Choroid plexus epithelial cell (primary cell): ENCODE results near the gene AKAP9.

ENCODE experiments used
- DNase-seq: peaks from one replicate; pipeline ENCODE4 v3.0.0-alpha.2; 2010; ENCODE audit warnings: low read depth
- H3K4me3 ChIP-seq: 2 replicates; pipeline ENCODE4 v1.5.1; 2011; ENCODE audit warnings: low read depth, mild to moderate bottlenecking, control low read depth, low read length, moderate library complexity
- TF ChIP-seq, protein P1 (sequence below): conservative IDR thresholded peaks from 2 replicates; pipeline ENCODE4 v1.5.1; 2011; ENCODE audit warnings: low read depth, mild to moderate bottlenecking, control low read depth, inconsistent platforms, low read length, moderate library complexity

The AKAP9 gene

DNA sequence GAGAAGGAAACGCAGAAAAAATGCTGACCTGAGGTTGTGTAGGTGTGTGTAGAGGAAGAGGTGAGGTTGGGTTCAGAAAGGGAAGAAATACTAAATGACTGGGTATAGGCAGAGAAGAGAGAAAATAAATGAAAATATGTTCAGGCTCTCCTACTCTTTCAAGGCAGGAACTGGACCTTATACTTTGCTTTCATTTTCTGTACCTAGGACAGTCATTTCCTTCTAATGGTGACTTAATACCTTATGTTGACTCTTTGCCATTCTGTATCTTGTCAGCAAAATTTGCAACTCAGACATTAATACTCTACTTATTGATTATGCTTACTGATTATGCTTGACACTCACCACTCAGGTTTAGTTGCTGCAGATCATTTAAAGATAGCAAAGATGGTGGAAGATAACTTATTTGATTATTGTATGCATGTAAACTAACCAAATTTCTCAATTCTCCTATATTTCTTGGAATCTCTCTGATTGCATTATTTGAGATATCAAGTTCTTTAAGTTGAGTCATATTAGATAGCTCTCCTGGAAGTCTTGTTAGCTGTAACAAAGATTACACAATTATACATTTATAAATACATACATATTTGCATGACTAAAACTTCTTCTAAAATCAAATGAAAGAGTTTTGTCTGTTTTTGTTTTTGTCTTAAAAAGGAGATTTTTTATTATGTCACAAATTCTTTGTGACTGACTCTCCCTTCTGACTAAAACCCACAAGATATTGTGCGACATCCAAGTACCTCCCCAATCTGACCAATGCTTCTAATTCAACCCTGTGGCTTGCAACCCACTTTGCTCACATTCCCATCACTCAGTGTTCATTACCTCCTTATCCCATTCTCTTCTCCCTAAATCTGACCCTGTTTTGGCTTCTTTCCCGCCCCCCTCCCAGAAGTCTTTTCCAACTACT, 218.3 kb downstream of the AKAP9 start:
- peak; percentile 68 for DNase-seq
- no peak overlapping the region for H3K4me3 ChIP-seq
- TF ChIP-seq, protein P1, sequence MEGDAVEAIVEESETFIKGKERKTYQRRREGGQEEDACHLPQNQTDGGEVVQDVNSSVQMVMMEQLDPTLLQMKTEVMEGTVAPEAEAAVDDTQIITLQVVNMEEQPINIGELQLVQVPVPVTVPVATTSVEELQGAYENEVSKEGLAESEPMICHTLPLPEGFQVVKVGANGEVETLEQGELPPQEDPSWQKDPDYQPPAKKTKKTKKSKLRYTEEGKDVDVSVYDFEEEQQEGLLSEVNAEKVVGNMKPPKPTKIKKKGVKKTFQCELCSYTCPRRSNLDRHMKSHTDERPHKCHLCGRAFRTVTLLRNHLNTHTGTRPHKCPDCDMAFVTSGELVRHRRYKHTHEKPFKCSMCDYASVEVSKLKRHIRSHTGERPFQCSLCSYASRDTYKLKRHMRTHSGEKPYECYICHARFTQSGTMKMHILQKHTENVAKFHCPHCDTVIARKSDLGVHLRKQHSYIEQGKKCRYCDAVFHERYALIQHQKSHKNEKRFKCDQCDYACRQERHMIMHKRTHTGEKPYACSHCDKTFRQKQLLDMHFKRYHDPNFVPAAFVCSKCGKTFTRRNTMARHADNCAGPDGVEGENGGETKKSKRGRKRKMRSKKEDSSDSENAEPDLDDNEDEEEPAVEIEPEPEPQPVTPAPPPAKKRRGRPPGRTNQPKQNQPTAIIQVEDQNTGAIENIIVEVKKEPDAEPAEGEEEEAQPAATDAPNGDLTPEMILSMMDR = no peak
